ENCODE results near the gene GPER1.
"Not testable (repeated sequence)": the region's sequence is repeated elsewhere in the genome, so short reads cannot be mapped to it uniquely, and the experiment has no call there.

GPER1 gene

GRCh38 chr7:1087952-1088920, at the start of gene GPER1:
GPER1 (plus strand) TSS chr7:1088113; CDS start chr7:1091729, 3,616 bp downstream.
- DNase-seq = peak in 1 of 2 donors; percentile 29

GRCh38 chr7:1040233-1040632, 47.7 kb upstream of the GPER1 start:
- not testable (repeated sequence) for DNase-seq

- DNase-seq = peak in 1 of 2 donors; percentile 17
These were observed 47.1 kb upstream of the GPER1 start for GRCh38 chr7:1040790-1041189.

- DNase-seq = no peak
These were observed 46.1 kb upstream of the GPER1 start for GRCh38 chr7:1041551-1042491.

- DNase-seq = no peak
These were observed 45.5 kb upstream of the GPER1 start for GRCh38 chr7:1042492-1042833.

GRCh38 chr7:1043552-1044188, 44.2 kb upstream of the GPER1 start:
- DNase-seq = no peak

- DNase-seq = peak; percentile 86 to 90
These were observed 43.5 kb upstream of the GPER1 start, which contains the start of gene GPR146 for GRCh38 chr7:1044189-1045068. GPR146 (plus strand) TSS chr7:1044546; CDS start chr7:1057516, 12,970 bp downstream.

- no peak for DNase-seq
These were observed 42.5 kb upstream of the GPER1 start for GRCh38 chr7:1045069-1046063.

- DNase-seq = no peak
These were observed 40.9 kb upstream of the GPER1 start for GRCh38 chr7:1046722-1047679.

- no peak for DNase-seq
These were observed 38.7 kb upstream of the GPER1 start for GRCh38 chr7:1049006-1049741.

- no peak for DNase-seq
These were observed 38.1 kb upstream of the GPER1 start for GRCh38 chr7:1049801-1050200.

- no peak for DNase-seq
These were observed 37.5 kb upstream of the GPER1 start for GRCh38 chr7:1050254-1050906.

GRCh38 chr7:1050956-1051690, 36.8 kb upstream of the GPER1 start:
- no peak for DNase-seq

- no peak for DNase-seq
These were observed 35.7 kb upstream of the GPER1 start for GRCh38 chr7:1052031-1052818.

GRCh38 chr7:1053002-1053411, 34.9 kb upstream of the GPER1 start:
- no peak for DNase-seq

GRCh38 chr7:1053816-1054370, 34.0 kb upstream of the GPER1 start:
- no peak for DNase-seq
